Activated CD8-positive, alpha-beta T cell treated with anti-CD3 and anti-CD28 coated beads for 36 hours (primary cell): ENCODE results near the gene ARL2BP. TPM values are rescaled to one million over a fixed set of nuclear protein-coding genes. Genes with fewer than 3 reads are reported as not detected.

Source experiments
- ATAC-seq: fragments of 200-7000 bp; cut with Tn5 transposase; one replicate; pipeline ENCODE4 v1.10.0; 2021; ENCODE audit warnings: mild to moderate bottlenecking, moderate library complexity
- CTCF ChIA-PET: fragments of 350-600 bp; sonication (Branson Sonifier 250); formaldehyde crosslinking; loops from one replicate; lab custom pipeline; 2021; ENCODE audit warnings: antibody characterized with exemption; lab: Charles Lee
- POLR2A ChIA-PET: fragments of 350-600 bp; sonication (Branson Sonifier 250); formaldehyde crosslinking; loops from one replicate; lab custom pipeline; 2021; ENCODE audit warnings: antibody characterized with exemption; lab: Charles Lee
- DNase-seq: peaks from one replicate; pipeline ENCODE4 v3.0.0-alpha.2; 2020
- H3K27ac Mint-ChIP-seq: one replicate; pipeline ENCODE4 v1.8.0; 2021; ENCODE audit warnings: mild to moderate bottlenecking, mixed read lengths
- H3K27me3 Mint-ChIP-seq: one replicate; pipeline ENCODE4 v1.8.0; 2021; ENCODE audit warnings: mixed read lengths
- H3K36me3 Mint-ChIP-seq: one replicate; pipeline ENCODE4 v1.8.0; 2021; ENCODE audit warnings: low read depth, mixed read lengths
- H3K4me1 Mint-ChIP-seq: one replicate; pipeline ENCODE4 v1.8.0; 2021; ENCODE audit warnings: low read depth, mixed read lengths
- H3K4me3 Mint-ChIP-seq: one replicate; pipeline ENCODE4 v1.8.0; 2021; ENCODE audit warnings: mild to moderate bottlenecking, moderate library complexity, mixed read lengths
- H3K9me3 Mint-ChIP-seq: one replicate; pipeline ENCODE4 v1.8.0; 2021; ENCODE audit warnings: mixed read lengths
- CTCF ChIP-seq: fragments of 200-600 bp; IDR thresholded peaks from one replicate; pipeline ENCODE4 v1.8.0; 2022; ENCODE audit warnings: antibody characterized with exemption, mild to moderate bottlenecking
- intact Hi-C: fragments of 100-400 bp; cut with micrococcal nuclease; formaldehyde crosslinking; loops from one replicate; pipeline ENCODE4 v1.10.0; 2022
- total RNA-seq, 2 experiments: library from RNA; stranded (reverse); gene quantifications; one replicate each; pipeline ENCODE4 v1.2.3, GENCODE V29; 2021

ARL2BP gene
- total RNA-seq, 2 experiments from 2014 or later, result 9.4 to 11.0 TPM

- Mint-ChIP-seq H3K27ac (no peak overlapping the region), H3K27me3 (no peaks in the 10 kb centered on the region), H3K4me1 (peaks cover 2% of the 10 kb centered on the region), H3K9me3 (peaks cover 21% of the 10 kb centered on the region), H3K36me3 (peaks cover 68% of the 10 kb centered on the region), H3K4me3 (no peak overlapping the region)
- TF ChIP-seq CTCF, result no peak
- intact Hi-C loops, result no loop called here
- ChIA-PET POLR2A (interaction anchor here (0.7 to 1.2 kb wide), 2 partner anchors 8 to 47 kb away, joined by 3 read pairs; no protein-coding TSS in a partner anchor), CTCF (interaction anchor here (1.4 kb wide), 1 partner anchor 53 kb away, joined by 3 read pairs; no protein-coding TSS in a partner anchor)
- no peak for DNase-seq
- ATAC-seq, result no peak
Observed at GRCh38 chr16:57213462-57213861, 31.6 kb upstream of the ARL2BP start.

- no peak for DNase-seq
- peaks cover 24% of the 10 kb centered on the region for H3K9me3 Mint-ChIP-seq
- H3K4me1 Mint-ChIP-seq, result peaks cover 2% of the 10 kb centered on the region
- ATAC-seq, result no peak
- CTCF ChIA-PET, result interaction anchor here (0.8 kb wide), 1 partner anchor 11 kb away, joined by 4 read pairs; no protein-coding TSS in a partner anchor
- POLR2A ChIA-PET, result no interaction called here
- intact Hi-C loops, result no loop called here
- TF ChIP-seq CTCF, result no peak
- H3K36me3 Mint-ChIP-seq, result peaks cover 82% of the 10 kb centered on the region
- H3K27me3 Mint-ChIP-seq, result no peaks in the 10 kb centered on the region
- H3K4me3 Mint-ChIP-seq, result no peak overlapping the region
- H3K27ac Mint-ChIP-seq, result no peak overlapping the region
Observed at GRCh38 chr16:57216968-57217367, 28.1 kb upstream of the ARL2BP start.

GRCh38 chr16:57223057-57223456 is 22.0 kb upstream of the ARL2BP start:
- Mint-ChIP-seq H3K27ac (no peak overlapping the region), H3K36me3 (peaks cover 46% of the 10 kb centered on the region), H3K9me3 (peaks cover 5% of the 10 kb centered on the region), H3K4me3 (no peak overlapping the region), H3K4me1 (peaks cover 2% of the 10 kb centered on the region), H3K27me3 (no peaks in the 10 kb centered on the region)
- POLR2A ChIA-PET, result no interaction called here
- CTCF ChIA-PET, result no interaction called here
- no peak for ATAC-seq
- TF ChIP-seq CTCF, result no peak
- intact Hi-C loops, result no loop called here
- DNase-seq, result no peak

DNA sequence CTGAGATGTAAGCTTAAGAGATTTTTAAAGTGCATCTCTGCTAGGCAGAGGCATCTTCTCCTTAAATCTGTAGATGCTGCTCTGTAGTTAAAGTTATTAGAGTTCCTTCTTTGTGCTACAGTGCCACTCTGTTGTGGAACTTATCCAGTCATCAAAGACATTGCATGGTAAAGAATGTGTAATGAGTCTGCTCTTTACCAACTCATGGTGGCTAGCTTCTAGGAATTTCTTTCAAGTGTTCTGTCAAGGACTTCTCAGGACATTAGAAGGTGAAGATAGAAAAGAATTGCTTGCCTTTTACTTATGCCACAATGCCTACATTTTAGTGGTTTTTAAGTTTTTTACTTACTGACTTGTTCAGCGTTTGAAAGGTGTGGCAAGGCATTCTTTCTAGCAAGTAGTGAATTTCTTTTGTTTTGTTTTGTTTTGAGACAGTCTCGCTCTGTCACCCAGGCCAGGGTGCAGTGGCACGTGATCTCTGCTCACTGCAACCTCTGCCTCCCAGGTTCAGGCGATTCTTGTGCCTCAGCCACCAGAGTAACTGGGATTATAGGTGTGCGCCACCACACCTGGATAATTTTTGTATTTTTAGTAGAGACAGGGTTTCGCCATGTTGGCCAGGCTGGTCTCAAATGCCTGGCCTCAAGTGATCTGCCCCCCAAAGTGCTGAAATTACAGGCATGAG is 20.3 kb upstream of the ARL2BP start:
- intact Hi-C loops, result no loop called here
- ChIA-PET POLR2A (no interaction called here), CTCF (interaction anchor here (0.8 to 1.8 kb wide), 5 partner anchors 12 to 140 kb away, joined by 3 to 5 read pairs (median 3); no protein-coding TSS in a partner anchor)
- no peak for ATAC-seq
- DNase-seq, result no peak
- Mint-ChIP-seq H3K36me3 (peaks cover 32% of the 10 kb centered on the region), H3K27ac (no peak overlapping the region), H3K4me3 (no peak overlapping the region), H3K27me3 (no peaks in the 10 kb centered on the region), H3K9me3 (no peaks in the 10 kb centered on the region), H3K4me1 (no peaks in the 10 kb centered on the region)
- TF ChIP-seq CTCF, result no peak

DNA sequence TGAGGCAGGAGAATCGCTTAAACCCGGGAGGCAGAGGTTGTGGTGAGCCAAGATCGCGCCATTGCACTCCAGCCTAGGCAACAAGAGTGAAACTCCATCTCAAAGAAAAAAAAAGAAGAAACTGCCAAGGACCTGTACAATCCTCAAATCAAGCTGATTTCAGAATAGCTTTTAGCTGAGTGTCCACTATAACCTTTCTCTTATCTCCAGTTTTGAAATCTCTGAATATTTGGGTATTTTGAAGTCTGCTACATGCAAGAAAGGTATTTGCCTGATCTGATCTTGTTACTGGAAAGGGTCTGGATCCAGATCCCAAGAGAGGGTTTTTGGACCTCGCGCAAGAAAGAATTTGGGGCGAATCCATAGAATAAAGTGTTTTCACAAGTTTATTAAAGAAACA is 19.1 kb upstream of the ARL2BP start:
- ChIA-PET POLR2A (no interaction called here), CTCF (no interaction called here)
- no peak overlapping the region for H3K4me3 Mint-ChIP-seq
- no peak for TF ChIP-seq CTCF
- H3K27ac Mint-ChIP-seq, result no peak overlapping the region
- ATAC-seq (no peak), DNase-seq (no peak)
- intact Hi-C loops, result no loop called here
- H3K36me3 Mint-ChIP-seq, result peaks cover 31% of the 10 kb centered on the region
- no peaks in the 10 kb centered on the region for H3K27me3 Mint-ChIP-seq
- no peaks in the 10 kb centered on the region for H3K4me1 Mint-ChIP-seq
- H3K9me3 Mint-ChIP-seq, result no peaks in the 10 kb centered on the region
